PFSK-1 (cell line): Measurements from ENCODE around the gene MFRP.

ENCODE experiments used
- FOXP2 ChIP-seq: optimal IDR thresholded peaks from 2 replicates; pipeline ENCODE3; 2011; ENCODE audit warnings: borderline replicate concordance, control low read depth, inconsistent platforms; ENCODE audit not compliant: insufficient read depth; ENCODE audit errors: extremely low read length, extremely low read depth
- TAF1 ChIP-seq: IDR thresholded peaks from 2 replicates; pipeline ENCODE4 v1.6.1; 2012; ENCODE audit warnings: low read length, control low read depth, borderline replicate concordance; ENCODE audit not compliant: insufficient read depth
- TF ChIP-seq, protein P1 (sequence below), 2 experiments: IDR thresholded peaks; 2 replicates each; pipeline versions ENCODE4 v1.6.1 to v1.8.0; 2011 to 2012; ENCODE audit warnings: low read depth in 2 of 2, low read length in 2 of 2, control low read depth in 1 of 2, inconsistent platforms in 1 of 2, mild to moderate bottlenecking in 1 of 2, moderate library complexity in 1 of 2; ENCODE audit not compliant: insufficient read depth in 1 of 2

DNA sequence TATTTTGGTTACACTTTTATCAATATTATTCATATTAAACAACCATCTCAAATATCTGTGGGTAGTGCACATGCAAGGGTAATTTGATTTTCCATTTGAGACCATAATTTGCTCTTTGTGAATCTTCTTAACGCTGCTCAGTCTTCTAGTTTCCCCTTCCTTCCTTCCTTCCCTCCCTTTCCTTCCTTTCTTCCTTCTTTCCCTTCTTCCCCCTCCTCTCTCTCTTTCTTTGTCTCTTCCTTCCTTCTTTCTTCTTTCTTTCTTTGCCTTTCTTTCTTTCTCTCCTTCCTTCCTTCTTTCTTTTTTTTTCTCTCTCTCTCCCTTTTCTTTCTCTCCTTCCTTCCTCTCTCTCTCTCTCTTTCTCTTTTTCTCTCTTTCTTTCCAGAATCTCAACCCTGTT lies 16.3 kb downstream of the MFRP start:
- no peak for TF ChIP-seq FOXP2
- no peak for TF ChIP-seq TAF1
- TF ChIP-seq, protein P1, sequence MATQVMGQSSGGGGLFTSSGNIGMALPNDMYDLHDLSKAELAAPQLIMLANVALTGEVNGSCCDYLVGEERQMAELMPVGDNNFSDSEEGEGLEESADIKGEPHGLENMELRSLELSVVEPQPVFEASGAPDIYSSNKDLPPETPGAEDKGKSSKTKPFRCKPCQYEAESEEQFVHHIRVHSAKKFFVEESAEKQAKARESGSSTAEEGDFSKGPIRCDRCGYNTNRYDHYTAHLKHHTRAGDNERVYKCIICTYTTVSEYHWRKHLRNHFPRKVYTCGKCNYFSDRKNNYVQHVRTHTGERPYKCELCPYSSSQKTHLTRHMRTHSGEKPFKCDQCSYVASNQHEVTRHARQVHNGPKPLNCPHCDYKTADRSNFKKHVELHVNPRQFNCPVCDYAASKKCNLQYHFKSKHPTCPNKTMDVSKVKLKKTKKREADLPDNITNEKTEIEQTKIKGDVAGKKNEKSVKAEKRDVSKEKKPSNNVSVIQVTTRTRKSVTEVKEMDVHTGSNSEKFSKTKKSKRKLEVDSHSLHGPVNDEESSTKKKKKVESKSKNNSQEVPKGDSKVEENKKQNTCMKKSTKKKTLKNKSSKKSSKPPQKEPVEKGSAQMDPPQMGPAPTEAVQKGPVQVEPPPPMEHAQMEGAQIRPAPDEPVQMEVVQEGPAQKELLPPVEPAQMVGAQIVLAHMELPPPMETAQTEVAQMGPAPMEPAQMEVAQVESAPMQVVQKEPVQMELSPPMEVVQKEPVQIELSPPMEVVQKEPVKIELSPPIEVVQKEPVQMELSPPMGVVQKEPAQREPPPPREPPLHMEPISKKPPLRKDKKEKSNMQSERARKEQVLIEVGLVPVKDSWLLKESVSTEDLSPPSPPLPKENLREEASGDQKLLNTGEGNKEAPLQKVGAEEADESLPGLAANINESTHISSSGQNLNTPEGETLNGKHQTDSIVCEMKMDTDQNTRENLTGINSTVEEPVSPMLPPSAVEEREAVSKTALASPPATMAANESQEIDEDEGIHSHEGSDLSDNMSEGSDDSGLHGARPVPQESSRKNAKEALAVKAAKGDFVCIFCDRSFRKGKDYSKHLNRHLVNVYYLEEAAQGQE (IDR thresholded peaks at IDR 0.05; ENCODE audit: insufficient read depth in 1 of 2, low read depth in 2 of 2, low read length in 2 of 2), result no peak
